Measurements from ENCODE around the gene EIF4A2. TPM values are rescaled to one million over a fixed set of nuclear protein-coding genes. Genes with fewer than 3 reads are reported as not detected.
A peak's percentile ranks its signal among the peaks of the same experiment; 100 is the strongest.

Gene EIF4A2
- total RNA-seq, 6 donors from 2014 or later, result 215 to 409 (median 290) TPM

- H3K36me3 ChIP-seq, result peaks cover 28 to 34% (median 30%) of the 10 kb centered on the region in 4 donors
- ATAC-seq (ENCODE audit: low FRiP score in 2 of 2), result peak in 1 of 2 donors; percentile 31
- no peaks in the 10 kb centered on the region for H3K9me3 ChIP-seq
- peak overlapping the region; percentile 69 to 85 (median 78) for H3K4me3 ChIP-seq
- DNase-seq, result no peak
- no peaks in the 10 kb centered on the region for H3K27me3 ChIP-seq
- TF ChIP-seq EP300 (IDR thresholded peaks at IDR 0.05), result no peak
- H3K4me1 ChIP-seq, result peaks cover 31 to 39% (median 31%) of the 10 kb centered on the region in 4 donors
- H3K27ac ChIP-seq, result peak overlapping the region; percentile 96 to 98 (median 98)
- WGBS, 2 donors, result 7 to 10% methylated on average over 20 to 21 of the region's 21 CpGs
Observed at GRCh38 chr3:186782542-186783057, 777 bp upstream of the EIF4A2 start.

GRCh38 chr3:186783731-186784515, 546 bp downstream of the EIF4A2 start:
- H3K4me3 ChIP-seq, result peak overlapping the region; percentile 69 to 85 (median 78)
- DNase-seq, result peak; percentile 87 to 96
- H3K9me3 ChIP-seq, result no peaks in the 10 kb centered on the region
- peaks cover 32 to 52% (median 41%) of the 10 kb centered on the region in 4 donors for H3K4me1 ChIP-seq
- peaks cover 41 to 48% (median 44%) of the 10 kb centered on the region in 4 donors for H3K36me3 ChIP-seq
- TF ChIP-seq POLR2A (IDR thresholded peaks at IDR 0.05), result peak in 3 of 4 donors; percentile 54 to 87 (median 58)
- TF ChIP-seq EP300 (IDR thresholded peaks at IDR 0.05), result peak in 1 of 4 donors; percentile 20
- TF ChIP-seq POLR2AphosphoS5 (IDR thresholded peaks at IDR 0.05), result peak; percentile 91 to 94
- no peak for TF ChIP-seq CTCF (IDR thresholded peaks at IDR 0.05)
- peak; percentile 93 to 95 for ATAC-seq (ENCODE audit: low FRiP score in 2 of 2)
- H3K27me3 ChIP-seq, result no peaks in the 10 kb centered on the region
- WGBS, 2 donors, result 0% methylated on average over 22 to 55 of the region's 56 CpGs
- peak overlapping the region; percentile 96 to 98 (median 98) for H3K27ac ChIP-seq

- DNase-seq (no peak), ATAC-seq (ENCODE audit: low FRiP score in 2 of 2) (no peak)
- H3K36me3 ChIP-seq, result peaks cover 43 to 58% (median 51%) of the 10 kb centered on the region in 4 donors
- peaks cover 32 to 53% (median 41%) of the 10 kb centered on the region in 4 donors for H3K4me1 ChIP-seq
- H3K4me3 ChIP-seq, result peak overlapping the region; percentile 69 to 85 (median 78)
- 13 to 27% methylated on average over 7 of the region's 7 CpGs for WGBS, 2 donors
- H3K9me3 ChIP-seq, result no peaks in the 10 kb centered on the region
- H3K27ac ChIP-seq, result peak overlapping the region in 3 of 4 donors; percentile 96 to 98 (median 98)
- TF ChIP-seq POLR2A (IDR thresholded peaks at IDR 0.05) (no peak), POLR2AphosphoS5 (IDR thresholded peaks at IDR 0.05) (no peak), EP300 (IDR thresholded peaks at IDR 0.05) (no peak), CTCF (IDR thresholded peaks at IDR 0.05) (no peak)
- H3K27me3 ChIP-seq, result no peaks in the 10 kb centered on the region
Observed at GRCh38 chr3:186784820-186785494, 1.6 kb downstream of the EIF4A2 start.

GRCh38 chr3:186785495-186786018, 2.2 kb downstream of the EIF4A2 start:
- TF ChIP-seq EP300 (IDR thresholded peaks at IDR 0.05), result no peak
- TF ChIP-seq POLR2A (IDR thresholded peaks at IDR 0.05), result no peak
- TF ChIP-seq POLR2AphosphoS5 (IDR thresholded peaks at IDR 0.05), result no peak
- TF ChIP-seq CTCF (IDR thresholded peaks at IDR 0.05), result no peak
- Histone ChIP-seq H3K4me3 (peak overlapping the region; percentile 69 to 85 (median 78)), H3K27ac (peak overlapping the region in 1 of 4 donors; percentile 98), H3K4me1 (peaks cover 32 to 53% (median 41%) of the 10 kb centered on the region in 4 donors), H3K36me3 (peaks cover 43 to 64% (median 53%) of the 10 kb centered on the region in 4 donors), H3K9me3 (no peaks in the 10 kb centered on the region), H3K27me3 (no peaks in the 10 kb centered on the region)
- no peak for ATAC-seq (ENCODE audit: low FRiP score in 2 of 2)
- no peak for DNase-seq
- 20 to 37% methylated on average over 7 of the region's 7 CpGs for WGBS, 2 donors

- Histone ChIP-seq H3K36me3 (peaks cover 43 to 67% (median 53%) of the 10 kb centered on the region in 4 donors), H3K27me3 (no peaks in the 10 kb centered on the region), H3K9me3 (no peaks in the 10 kb centered on the region), H3K27ac (no peak overlapping the region), H3K4me3 (peak overlapping the region in 1 of 4 donors; percentile 85), H3K4me1 (peaks cover 32 to 53% (median 41%) of the 10 kb centered on the region in 4 donors)
- 81% methylated on average over 3 of the region's 3 CpGs for WGBS, 2 donors
- TF ChIP-seq POLR2A (IDR thresholded peaks at IDR 0.05) (no peak), EP300 (IDR thresholded peaks at IDR 0.05) (no peak), CTCF (IDR thresholded peaks at IDR 0.05) (no peak), POLR2AphosphoS5 (IDR thresholded peaks at IDR 0.05) (no peak)
- ATAC-seq (ENCODE audit: low FRiP score in 2 of 2), result no peak
- no peak for DNase-seq
Observed at GRCh38 chr3:186786922-186787321, 3.5 kb downstream of the EIF4A2 start.
